Muscle of arm (tissue), 12 donors: ENCODE measurements around the gene FAM151A. TPM values are rescaled to one million over a fixed set of nuclear protein-coding genes. Genes with fewer than 3 reads are reported as not detected.

Source experiments
- DNase-seq: peaks from one replicate; pipeline ENCODE4 v3.0.0-alpha.2; 2013
- polyA plus RNA-seq, 12 donors: library from polyadenylated mRNA; unstranded; fragments of 120-200 nt; gene quantifications; one replicate each; pipeline ENCODE4 v1.2.1, GENCODE V29; 2013; ENCODE audit not compliant: insufficient read length in 12 of 12

Gene FAM151A
- polyA plus RNA-seq, 12 donors: 0.15 to 1.1 (median 0.38) TPM; not detected in 2

DNA sequence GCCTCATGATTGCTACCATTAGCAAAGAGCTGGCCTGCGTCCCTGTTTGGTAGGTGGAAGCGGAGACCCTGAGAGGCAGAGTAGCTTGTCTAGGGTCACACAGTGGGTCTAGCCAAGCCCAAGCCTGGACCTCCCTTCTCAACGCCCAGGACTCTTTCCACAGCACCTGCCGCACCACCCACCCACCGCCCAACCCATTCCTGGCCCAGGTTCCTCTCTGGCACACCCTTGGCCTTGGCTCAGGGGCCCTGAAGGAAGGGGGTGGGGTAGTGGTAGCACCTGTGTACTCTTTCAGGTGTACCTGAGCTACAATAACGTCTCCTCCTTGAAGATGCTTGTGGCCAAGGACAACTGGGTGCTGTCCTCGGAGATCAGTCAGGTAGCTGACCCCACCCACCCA is 19.3 kb downstream of the FAM151A start:
- DNase-seq: no peak

DNA sequence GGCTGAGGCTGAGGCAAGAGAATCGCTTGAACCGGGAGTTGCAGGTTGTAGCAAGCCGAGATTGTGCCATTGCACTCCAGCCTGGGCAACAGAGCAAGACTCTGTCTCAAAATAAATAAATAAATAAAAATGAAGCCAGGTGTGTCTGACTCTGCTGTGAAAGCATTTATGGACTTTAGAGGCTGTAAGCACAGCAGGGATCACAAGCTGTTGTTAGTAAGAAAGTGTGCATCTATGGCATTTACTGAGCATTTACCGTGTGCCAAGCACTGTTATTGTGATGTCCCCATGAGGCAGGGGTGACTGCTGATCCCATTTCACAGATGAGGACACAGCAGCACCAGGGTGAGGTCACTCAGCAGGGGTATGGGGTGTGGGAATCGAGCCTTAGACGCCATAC is 20.1 kb downstream of the FAM151A start:
- no peak for DNase-seq

DNA sequence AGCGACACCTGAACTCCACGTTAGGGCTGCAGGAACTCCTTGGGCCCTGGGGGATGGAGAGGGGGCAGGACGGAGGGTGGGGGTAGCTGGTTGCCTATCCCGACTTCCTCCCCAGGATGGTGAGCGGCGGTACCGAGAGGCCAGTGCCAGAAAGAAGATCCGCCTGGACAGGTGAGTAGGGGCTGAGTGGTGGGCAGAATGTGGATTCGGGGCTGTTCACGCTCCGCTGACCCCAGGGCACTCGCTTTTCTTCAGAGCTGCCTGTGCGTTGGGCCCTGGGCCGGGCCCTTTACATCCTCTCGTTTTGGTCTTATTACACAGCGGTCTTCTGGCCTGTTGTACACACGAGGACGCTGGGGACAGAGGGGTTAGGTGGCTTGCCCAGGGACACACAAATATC is 20.8 kb downstream of the FAM151A start:
- no peak for DNase-seq

DNA sequence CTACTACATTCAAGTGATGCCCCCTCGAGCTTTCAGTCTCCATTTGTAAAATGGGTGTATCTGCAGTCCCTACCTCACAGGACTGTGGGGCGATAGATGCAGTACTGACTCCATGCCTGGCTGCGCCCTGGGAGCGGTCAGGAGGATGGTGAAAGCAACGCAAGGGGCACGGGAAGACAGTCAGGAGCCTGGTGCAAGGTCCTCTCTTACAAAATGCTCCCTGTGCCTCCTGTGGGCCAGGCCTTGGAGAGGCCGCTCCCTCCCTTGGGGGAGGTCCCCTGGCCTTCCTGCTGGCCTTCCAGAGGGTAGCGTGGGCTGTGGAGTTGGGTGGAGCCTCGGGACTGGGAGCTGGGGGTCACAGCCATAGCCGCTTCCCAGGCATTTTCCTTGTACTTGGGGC is 21.6 kb downstream of the FAM151A start:
- DNase-seq: no peak

DNA sequence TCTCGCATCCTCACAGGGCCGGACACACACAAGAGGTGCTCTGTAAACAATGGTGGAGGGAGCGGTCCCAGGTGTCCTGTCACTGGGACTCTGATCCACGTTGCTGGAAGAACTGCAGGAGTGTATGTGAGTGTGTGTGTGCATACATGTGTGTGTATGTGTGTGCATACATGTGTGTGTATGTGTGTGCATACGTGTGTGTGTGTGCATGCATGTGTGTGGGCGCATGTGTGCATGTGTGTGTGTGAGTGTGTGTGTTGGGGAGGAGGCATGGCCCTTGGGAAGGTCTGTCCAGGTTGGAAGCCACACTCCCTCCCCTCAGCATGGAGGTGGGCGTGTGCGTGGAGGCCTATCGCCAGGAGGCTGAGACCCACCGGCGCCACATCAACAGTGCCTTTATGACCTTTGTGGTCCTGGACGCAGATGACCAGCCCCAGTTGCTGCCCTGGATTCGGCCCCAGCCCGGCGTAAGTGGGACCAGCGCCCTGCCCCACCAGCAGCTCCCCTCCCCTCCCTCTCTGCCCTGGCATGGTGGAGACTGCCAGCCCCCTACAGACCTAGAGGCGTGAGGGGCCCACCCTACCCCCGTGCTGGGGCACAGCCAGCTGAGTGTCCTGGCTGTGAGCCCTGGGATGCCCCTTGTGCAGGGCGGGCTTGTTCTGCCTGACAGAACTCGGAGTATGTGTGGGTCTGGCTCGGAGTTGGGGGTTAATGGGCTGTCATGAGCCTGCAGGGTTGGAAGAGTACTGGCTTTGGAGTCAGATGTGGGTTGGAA is 22.2 kb downstream of the FAM151A start:
- no peak for DNase-seq

DNA sequence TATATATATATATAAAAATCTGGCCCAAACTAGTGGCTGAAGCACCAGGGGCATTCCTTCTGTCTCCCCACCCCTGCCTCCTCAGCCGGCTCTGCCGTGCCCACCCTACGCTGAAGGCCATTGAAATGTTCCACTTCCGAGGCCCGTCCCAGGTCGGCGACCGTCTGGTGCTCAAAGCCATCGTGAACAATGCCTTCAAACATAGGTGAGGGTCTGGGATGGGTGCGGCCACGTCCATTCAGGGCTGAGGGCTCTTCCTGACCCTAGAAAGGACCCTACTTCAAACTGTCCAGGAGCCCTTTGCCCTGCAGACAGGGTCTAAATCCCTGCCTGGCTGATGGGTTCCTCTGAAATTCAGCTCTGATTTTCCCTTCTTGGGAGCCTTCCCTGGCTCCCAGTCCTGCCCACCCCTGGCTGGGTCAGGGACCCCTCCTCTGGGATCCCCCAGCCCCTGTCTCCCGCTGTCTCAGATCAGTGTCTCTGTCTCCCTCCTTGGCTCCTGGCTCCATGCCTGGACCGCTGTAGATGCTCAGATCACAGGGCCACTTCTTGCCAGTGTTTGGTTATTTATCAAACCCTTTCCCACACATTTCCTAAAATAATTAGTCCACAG is 24.0 kb downstream of the FAM151A start:
- DNase-seq: no peak

DNA sequence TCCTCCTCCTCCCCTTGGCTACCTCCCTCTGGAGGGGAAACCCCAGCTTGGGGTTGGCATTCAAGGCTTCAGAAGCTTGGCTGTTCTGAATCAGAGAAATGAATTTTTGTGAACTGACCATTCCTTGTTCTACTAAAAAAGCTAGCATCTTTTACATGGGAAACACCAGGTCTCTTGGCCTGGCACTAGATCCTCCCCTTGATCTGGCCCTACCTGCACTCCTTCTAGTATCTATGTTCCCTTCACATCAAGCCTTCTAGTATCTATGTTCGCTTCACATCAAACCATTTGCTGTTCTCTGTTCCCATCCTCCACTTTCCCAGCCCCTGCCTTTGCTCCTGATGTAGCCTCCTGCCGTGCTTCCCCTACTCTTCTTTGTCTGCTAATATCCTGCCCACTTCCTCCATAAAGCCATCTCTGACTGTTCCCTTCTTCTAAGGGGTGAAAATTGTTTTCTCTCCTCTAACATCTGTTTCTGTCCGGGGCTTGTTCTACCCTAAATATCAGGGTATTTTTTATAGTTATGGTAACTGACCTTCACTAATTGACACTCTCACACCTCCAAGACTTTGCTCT is 25.8 kb downstream of the FAM151A start:
- DNase-seq: no peak

DNA sequence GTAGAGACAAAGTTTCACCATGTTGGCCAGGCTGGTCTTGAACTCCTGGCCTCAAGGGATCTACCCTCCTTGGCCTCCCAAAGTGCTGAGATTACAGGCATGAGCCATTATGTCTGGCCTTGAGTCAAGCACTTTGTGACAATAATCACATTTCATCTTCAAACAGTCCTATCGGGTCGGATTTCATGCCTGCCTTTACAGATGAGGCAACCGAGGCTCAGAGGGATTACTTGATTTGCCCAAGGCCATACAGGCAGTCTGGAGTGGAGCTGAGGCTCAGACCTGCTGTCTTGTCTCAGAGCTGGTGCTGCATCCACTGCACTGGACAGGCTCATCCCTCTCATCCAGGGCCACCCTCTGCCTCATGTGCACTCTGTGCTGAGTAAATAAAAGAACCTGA is 26.6 kb downstream of the FAM151A start:
- DNase-seq: no peak

DNA sequence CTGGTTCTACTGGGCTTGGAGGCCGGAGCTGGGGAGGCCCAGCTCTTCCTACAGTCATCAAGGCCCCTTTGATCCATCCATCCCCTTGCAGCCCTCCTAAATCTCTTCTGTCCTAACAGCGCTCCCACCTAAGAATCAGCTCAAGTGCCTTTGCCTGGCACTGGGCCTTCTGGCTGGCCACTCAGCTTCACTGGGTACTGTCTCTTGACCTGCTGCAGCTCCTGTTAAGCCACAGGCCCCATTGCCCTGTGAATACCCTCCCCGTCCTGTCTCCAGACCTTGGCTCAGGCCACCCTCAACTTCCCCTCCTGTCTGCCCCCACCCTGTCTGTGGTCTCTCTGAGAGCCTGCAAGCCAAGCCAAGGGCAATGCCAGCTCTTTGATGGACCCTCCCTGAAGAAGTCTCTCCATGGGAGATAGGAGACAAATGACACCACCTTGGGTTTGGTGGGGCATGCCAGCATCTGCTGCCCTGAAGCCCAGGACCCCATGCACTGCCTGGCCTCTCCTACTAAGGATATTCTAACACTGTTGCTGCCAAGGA is 27.3 kb downstream of the FAM151A start:
- no peak for DNase-seq

DNA sequence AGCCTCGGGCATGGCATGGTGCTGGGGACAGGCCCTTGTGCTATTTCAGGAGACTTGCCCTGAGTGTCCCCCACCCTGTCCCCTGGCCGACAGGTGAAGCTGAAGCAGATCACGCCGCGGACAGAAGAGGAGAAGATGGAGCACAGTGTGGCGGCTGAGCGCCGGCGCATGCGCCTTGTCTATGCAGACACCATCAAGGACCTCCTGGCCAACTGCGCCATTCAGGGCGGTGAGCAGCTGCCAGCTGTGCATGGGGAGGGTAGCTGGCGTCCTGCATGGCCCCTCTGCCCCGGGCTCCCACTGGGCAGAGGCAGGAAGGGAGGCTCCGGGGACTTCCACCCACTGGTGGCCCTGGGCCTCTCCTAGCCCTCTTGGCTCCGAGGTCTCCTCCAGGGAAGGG is 28.9 kb downstream of the FAM151A start:
- DNase-seq: no peak

DNA sequence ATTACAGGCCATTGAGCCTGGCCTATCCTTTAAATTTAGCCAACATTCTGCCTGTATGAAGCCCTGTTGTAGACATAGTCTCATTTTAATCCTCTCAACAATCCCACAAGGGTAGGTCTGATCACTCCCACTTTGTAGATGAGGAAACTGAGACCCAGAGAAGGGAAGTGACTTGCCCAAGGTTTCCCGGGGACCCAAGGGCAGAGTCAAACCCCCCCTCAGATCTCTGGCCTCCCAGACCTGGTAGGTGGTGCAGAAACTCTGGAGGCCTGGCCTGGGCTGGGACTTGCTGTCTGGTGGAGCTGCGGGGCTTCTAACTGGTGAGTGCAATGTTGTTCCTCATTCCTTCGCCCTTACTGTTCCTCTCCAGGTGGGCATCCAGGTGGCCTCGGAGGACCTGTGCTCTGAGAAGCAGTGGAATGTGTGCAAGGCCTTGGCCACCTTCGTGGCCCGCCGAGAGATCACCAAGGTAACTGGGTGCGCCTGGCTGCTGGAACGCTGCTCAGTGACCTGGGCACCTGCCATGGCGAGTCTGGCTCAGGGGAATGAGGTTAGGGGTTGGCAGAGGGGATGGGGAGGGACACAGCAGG is 29.7 kb downstream of the FAM151A start:
- DNase-seq: no peak

DNA sequence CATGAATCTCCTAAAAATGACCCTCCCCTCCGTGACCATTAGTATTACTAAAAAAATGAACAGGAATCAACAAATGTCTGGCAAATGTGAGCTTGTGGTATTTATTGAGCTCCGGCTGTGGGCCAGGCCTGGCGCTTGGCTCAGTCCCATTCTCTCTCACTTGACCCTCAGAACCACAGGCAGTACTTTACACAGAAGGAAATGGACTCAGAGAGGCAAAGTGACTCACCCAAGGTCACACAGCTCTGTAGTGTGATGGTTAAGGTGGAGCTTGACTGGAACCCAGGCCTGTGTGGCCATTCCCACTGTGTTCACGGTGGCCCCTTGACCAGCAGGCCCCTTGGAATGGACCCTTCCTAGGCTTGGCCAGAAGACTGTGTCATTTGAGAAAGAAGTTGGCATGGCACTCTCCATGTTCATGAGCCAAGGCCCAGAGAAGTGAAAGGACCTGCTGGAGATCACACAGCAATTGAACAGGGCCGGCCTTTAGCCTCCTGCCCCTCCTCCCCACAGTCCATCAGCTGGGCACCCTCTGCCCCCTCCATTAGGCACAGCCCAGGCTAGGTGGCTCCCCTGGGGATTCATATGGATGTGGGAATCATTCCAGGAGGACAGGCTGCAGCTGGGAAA is 32.1 kb downstream of the FAM151A start:
- no peak for DNase-seq

DNA sequence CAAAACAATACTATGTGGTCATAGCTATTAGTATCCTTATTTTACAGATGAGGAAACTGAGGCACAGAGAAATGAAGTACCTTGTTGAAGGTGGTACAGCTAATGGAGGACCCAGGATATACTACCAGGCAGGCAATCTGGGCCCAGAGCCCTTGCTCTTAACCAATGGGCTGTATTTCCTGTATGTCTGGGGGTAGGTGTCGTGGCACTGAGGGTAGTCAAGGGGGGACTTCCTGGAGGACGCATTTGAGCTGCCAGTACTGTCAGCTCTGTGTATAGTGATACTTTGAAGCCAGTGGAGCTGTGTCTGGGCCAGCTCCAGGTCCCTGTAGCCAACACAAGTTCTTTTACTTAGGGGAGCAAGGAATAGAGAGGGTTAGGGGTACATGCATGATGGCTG is 34.9 kb downstream of the FAM151A start:
- no peak for DNase-seq

DNA sequence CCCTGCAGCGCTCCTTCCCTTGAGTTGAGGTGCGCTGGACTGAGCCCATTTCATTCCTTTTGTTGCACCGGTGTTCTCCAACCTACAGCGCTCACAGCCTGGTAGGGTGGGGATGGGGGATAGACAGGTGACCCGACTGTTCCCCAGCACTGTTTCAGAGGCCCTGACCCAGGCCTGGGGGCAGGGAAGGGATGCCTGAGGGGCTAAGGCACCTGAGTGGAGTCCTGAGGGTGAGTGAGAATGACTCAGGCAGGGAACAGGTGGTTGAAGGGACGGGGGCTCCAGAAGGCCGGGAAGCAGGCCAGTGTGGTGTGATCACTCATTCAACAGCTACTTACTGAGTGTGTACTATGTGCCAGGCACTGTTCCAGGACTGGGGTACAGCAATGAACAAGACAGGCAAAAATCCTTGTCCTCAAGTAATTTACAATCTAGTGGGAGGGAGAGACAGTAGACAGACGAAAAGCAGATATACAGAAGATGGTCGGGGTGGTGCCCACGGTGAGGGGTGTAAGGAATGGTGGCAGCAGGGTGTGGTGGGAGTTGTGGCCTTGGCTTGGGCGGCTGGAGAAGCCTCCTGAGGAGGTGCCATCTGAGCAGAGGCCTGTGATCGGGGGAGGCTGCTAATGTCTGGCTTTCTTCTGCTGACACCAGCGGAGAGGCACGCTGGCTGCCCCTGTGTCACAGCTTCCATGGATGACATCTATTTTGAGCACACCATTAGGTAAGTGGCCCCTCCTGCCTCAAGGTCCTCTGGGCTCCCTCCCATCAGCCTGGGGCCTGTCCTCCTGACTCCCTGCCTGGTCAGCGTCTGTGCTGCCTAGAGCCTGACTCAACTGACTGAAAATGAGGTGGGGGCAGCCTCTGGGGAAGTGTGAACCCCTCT is 37.9 kb downstream of the FAM151A start:
- no peak for DNase-seq

DNA sequence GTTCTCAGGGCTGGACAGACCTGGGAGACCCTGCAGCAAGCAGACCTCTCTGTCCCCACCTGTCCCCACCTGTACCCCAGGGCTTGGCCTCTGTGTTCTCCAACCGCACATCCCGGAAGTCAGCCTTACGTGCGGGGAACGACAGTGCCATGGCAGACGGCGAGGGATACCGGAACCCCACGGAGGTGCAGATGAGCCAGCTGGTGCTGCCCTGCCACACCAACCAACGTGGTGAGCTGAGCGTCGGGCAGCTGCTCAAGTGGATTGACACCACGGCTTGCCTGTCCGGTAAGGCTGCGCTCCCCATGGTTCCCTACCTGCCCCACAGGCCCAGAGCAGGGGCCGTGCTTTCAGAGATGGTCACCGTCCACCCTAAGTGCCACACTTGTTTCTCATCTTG is 38.8 kb downstream of the FAM151A start:
- no peak for DNase-seq

DNA sequence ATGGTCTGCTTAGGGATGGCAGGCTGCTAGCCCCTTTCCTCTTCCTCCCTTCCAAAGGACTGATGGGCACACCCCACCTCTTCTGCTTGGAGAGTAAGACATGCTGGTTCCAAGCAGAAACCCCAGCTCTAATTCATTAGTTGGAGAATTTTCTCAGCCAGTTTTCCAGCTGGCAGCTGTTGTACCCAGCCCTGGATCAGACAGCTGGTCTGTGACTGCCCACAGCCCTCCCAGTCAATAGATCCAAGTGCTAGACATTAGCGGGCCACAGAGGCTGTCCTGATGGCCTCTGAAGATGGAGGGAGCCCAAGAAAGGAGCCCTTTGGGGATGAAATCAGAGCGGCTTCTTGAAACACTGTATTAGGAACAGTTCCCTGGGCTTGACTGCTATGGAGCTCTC is 39.5 kb downstream of the FAM151A start:
- peak; percentile 37 for DNase-seq

DNA sequence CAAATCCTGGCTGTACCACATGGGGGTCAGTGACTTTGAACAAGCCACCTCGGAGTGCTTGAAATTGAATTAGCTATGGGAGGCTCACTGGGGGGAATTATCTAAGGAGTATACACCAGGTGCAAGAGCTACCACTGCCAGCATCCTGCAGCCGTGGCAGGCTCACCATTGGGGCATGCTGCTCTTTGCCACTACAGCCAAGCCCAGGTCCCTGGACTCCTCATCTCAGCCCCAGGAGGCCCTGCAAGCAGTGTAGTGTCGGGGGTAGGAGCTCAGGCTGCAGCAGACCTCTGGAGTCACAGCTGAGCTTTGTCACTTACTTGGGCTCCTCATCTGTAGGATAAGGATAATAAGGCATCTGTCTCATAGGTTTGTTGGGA is 40.0 kb downstream of the FAM151A start:
- DNase-seq: no peak

DNA sequence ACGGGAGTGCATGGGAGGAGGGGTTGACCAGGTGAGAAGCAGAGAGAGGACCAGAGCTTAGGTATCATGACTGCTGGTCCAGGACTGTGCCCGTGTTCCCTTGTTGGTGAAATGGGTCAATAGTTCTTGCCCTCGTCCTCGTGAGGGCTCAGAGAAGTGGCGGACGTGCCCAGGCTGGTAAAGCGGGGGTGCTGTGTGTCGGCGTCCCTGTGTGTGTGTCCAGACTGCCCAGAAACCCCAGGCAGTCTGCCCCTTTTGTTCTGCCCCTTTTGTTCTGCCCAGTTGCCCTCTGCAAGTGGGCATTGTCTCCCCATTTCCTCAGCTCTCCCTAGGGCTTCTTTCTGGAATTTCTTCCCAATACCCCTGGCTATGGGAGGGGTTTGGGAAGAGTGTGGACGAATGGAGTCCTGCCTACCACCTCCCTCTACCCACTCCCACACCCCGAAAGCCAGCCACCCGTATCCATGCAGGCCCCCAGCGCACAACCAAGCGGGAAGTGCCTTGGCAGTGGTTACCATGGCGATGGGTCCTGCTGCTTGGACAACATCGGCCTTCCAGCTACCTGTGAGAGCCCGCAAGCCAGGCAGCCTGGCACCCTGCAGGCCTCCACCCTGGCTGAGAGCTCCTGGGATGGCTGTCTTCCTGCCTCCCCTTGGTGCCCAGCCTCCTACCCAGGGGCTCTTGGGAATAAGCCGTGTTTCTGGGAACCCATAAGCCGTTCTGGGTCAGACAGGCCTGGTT is 40.6 kb downstream of the FAM151A start:
- DNase-seq: no peak

DNA sequence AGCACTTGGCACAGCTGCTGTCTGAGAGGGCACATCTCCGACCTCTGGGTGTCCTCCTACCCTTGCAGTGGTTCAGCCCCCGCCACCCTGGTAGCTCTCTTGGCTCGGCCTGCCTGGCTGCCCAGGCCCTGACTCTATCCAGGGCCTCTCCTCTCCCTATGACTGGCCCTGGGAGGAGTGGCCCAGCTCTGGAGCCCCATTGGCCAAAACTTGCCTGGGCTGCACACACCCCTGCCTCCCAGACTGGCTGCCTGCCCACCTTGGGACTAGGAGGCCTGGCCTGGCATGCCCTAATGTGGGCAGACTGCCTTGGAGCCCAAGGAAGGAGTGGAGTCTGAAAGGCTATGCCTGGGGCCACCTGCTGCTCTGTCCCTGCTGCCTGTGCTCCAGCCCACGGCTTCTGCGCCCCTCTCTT is 41.7 kb downstream of the FAM151A start:
- DNase-seq: peak; percentile 60

DNA sequence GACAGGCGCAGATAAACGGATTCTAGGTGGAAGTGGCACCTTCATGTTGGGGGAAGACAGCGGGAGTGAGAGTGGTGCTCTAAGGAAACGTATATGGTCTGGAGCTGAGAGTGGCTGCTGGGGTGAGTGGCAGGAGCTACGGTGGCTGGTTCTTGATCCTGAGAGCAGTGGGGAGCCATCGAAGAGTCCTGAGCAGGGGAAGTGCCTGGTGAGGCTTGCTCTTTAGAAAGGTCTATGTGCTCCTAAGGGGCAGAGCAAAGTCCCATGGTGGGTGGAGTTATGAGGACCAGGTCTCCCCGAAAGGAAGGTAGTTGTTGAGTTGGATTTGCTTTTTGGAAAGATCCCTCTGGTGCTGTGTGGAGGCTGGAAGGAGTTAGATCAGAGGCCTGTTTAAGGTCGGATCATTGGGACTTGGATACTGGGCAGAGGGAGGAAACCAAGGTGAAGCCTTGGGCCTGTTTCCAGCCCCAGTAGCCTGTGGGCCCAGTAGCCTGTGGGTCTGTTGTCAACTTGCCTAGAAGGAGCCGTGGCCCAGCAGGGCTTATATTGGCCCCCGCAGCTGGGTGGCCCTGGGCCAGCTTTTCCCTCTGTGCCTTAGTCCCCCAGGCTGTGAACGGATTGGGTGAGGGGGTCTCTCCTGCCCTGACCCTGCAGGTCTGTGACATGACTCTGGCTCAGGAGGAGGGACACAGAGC is 42.3 kb downstream of the FAM151A start:
- DNase-seq: no peak
